Measurements from ENCODE around the gene VPS13C.

Gene VPS13C

GRCh38 chr15:61834076-61834697, 226.1 kb downstream of the VPS13C start:
- DNase-seq (ENCODE audit: extremely low spot score), result peak; percentile 73
- CTCF ChIA-PET, result interaction anchor here (0.7 to 3.3 kb wide), 50 partner anchors 8 to 1507 kb away, joined by 3 to 29 read pairs (median 4); no protein-coding TSS in a partner anchor
- POLR2A ChIA-PET, result no interaction called here
- peak; percentile 96 for TF ChIP-seq CTCF (IDR thresholded peaks at IDR 0.05; ENCODE audit: control extremely low read depth, extremely low read depth, low read depth, missing control alignments)

- ChIA-PET CTCF (interaction anchor here (0.8 to 3.3 kb wide), 6 partner anchors 10 to 1507 kb away, joined by 3 to 29 read pairs (median 6); no protein-coding TSS in a partner anchor), POLR2A (no interaction called here)
These were observed 228.0 kb downstream of the VPS13C start for GRCh38 chr15:61832223-61832622.

GRCh38 chr15:61831505-61831921, 228.7 kb downstream of the VPS13C start:
- POLR2A ChIA-PET, result no interaction called here
- no peak for TF ChIP-seq CTCF (IDR thresholded peaks at IDR 0.05; ENCODE audit: control extremely low read depth, extremely low read depth, low read depth, missing control alignments)
- no peak for DNase-seq (ENCODE audit: extremely low spot score)
- CTCF ChIA-PET, result interaction anchor here (0.8 to 3.3 kb wide), 4 partner anchors 11 to 1245 kb away, joined by 3 to 29 read pairs (median 14); no protein-coding TSS in a partner anchor

More at GRCh38 chr15:61832223-61832622, 228.0 kb downstream of the VPS13C start:
- TF ChIP-seq CTCF (IDR thresholded peaks at IDR 0.05; ENCODE audit: control extremely low read depth, extremely low read depth, low read depth, missing control alignments), result no peak
- DNase-seq (ENCODE audit: extremely low spot score), result no peak

- ChIA-PET POLR2A (no interaction called here), CTCF (interaction anchor here (1.2 to 1.7 kb wide), 2 partner anchors 8 to 18 kb away, joined by 3 to 7 read pairs; no protein-coding TSS in a partner anchor)
- no peak for TF ChIP-seq CTCF (IDR thresholded peaks at IDR 0.05; ENCODE audit: control extremely low read depth, extremely low read depth, low read depth, missing control alignments)
- DNase-seq (ENCODE audit: extremely low spot score), result no peak
These were observed 229.5 kb downstream of the VPS13C start for GRCh38 chr15:61830536-61831330.

- POLR2A ChIA-PET, result no interaction called here
- CTCF ChIA-PET, result interaction anchor here (1.2 to 1.7 kb wide), 3 partner anchors 9 to 17 kb away, joined by 3 to 7 read pairs (median 4); no protein-coding TSS in a partner anchor
- no peak for TF ChIP-seq CTCF (IDR thresholded peaks at IDR 0.05; ENCODE audit: control extremely low read depth, extremely low read depth, low read depth, missing control alignments)
- DNase-seq (ENCODE audit: extremely low spot score), result no peak
These were observed 230.7 kb downstream of the VPS13C start for GRCh38 chr15:61829514-61829889.

GRCh38 chr15:61828860-61829513, 231.3 kb downstream of the VPS13C start:
- ChIA-PET POLR2A (no interaction called here), CTCF (interaction anchor here (1.2 to 1.7 kb wide), 4 partner anchors 9 to 13 kb away, joined by 3 to 7 read pairs (median 5); no protein-coding TSS in a partner anchor)
- no peak for TF ChIP-seq CTCF (IDR thresholded peaks at IDR 0.05; ENCODE audit: control extremely low read depth, extremely low read depth, low read depth, missing control alignments)
- no peak for DNase-seq (ENCODE audit: extremely low spot score)
